Cardiac muscle cell (in vitro differentiated cells and primary cell): ENCODE results near the gene MFF. TPM values are rescaled to one million over a fixed set of nuclear protein-coding genes. Genes with fewer than 3 reads are reported as not detected.
A peak's percentile ranks its signal among the peaks of the same experiment; 100 is the strongest.
"Not testable (repeated sequence)": the region's sequence is repeated elsewhere in the genome, so short reads cannot be mapped to it uniquely, and the experiment has no call there.

Experiments
- DNase-seq, 2 donors: peaks; one replicate each; pipeline versions ENCODE4 v3.0.0 to v3.0.0-alpha.2; 2010 to 2017; ENCODE audit warnings: low read depth in 1 of 2, low spot score in 1 of 2
- H3K27ac ChIP-seq: fragments of 200-600 bp; sonication (generic); 2 replicates; pipeline ENCODE4 v1.5.1; 2016
- H3K27me3 ChIP-seq: fragments of 200-600 bp; sonication (generic); 2 replicates; pipeline ENCODE4 v1.6.0; 2016; ENCODE audit warnings: control low read depth
- H3K36me3 ChIP-seq: fragments of 200-600 bp; sonication (generic); 2 replicates; pipeline ENCODE4 v1.5.1; 2016; ENCODE audit warnings: control low read depth
- H3K4me1 ChIP-seq: fragments of 200-600 bp; sonication (generic); 2 replicates; pipeline ENCODE4 v1.8.1; 2017; ENCODE audit warnings: low read depth, mild to moderate bottlenecking, mixed run types
- H3K4me3 ChIP-seq: fragments of 200-600 bp; sonication (generic); 2 replicates; pipeline ENCODE4 v1.5.1; 2016; ENCODE audit warnings: mild to moderate bottlenecking
- H3K9me3 ChIP-seq: fragments of 200-600 bp; sonication (generic); 2 replicates; pipeline ENCODE4 v1.5.1; 2017; ENCODE audit warnings: low read depth, mild to moderate bottlenecking, control low read depth
- polyA plus RNA-seq: library from polyadenylated mRNA; unstranded; fragments of >200 nt; fragmentation: Nextera tagmentation; extraction: Ambion mirVana; gene quantifications from 2 replicates; pipeline ENCODE4 v1.2.1, GENCODE V29; 2016
- total RNA-seq: library from RNA; depleted of rRNA; stranded (reverse); fragments of >200 nt; gene quantifications from 2 replicates; pipeline ENCODE4 v1.2.3, GENCODE V29; 2016
- TF ChIP-seq, protein P1 (sequence below): IDR thresholded peaks from 2 replicates; pipeline ENCODE4 v1.5.1; 2012; ENCODE audit warnings: low read depth, mild to moderate bottlenecking, low read length

MFF gene
- total and polyA plus RNA-seq, 2 experiments from 2014 or later = 109 to 125 TPM

DNA sequence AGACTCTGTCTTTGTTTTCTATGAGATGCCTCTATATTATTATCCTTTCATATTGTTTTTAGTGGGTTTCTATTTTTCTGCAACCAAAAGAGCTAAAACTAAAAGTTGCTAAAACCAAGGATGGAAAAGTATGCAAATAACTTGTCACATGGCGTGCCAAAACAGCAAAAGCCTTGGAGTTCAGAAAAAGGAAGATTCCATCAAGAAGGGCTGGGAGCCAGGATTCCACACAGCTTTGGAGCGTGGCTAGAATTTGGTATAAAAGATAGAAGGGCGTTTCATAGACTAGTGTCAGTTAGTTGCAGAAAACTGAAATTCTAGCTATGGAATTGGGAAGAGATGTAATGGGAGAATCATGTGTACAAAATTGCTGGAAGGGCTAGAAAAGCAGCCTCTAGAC is 58.6 kb downstream of the MFF start:
- Histone ChIP-seq H3K27ac (no peak overlapping the region), H3K27me3 (no peaks in the 10 kb centered on the region), H3K4me3 (no peak overlapping the region), H3K36me3 (no peaks in the 10 kb centered on the region), H3K9me3 (no peaks in the 10 kb centered on the region), H3K4me1 (no peaks in the 10 kb centered on the region)
- TF ChIP-seq, protein P1, sequence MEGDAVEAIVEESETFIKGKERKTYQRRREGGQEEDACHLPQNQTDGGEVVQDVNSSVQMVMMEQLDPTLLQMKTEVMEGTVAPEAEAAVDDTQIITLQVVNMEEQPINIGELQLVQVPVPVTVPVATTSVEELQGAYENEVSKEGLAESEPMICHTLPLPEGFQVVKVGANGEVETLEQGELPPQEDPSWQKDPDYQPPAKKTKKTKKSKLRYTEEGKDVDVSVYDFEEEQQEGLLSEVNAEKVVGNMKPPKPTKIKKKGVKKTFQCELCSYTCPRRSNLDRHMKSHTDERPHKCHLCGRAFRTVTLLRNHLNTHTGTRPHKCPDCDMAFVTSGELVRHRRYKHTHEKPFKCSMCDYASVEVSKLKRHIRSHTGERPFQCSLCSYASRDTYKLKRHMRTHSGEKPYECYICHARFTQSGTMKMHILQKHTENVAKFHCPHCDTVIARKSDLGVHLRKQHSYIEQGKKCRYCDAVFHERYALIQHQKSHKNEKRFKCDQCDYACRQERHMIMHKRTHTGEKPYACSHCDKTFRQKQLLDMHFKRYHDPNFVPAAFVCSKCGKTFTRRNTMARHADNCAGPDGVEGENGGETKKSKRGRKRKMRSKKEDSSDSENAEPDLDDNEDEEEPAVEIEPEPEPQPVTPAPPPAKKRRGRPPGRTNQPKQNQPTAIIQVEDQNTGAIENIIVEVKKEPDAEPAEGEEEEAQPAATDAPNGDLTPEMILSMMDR = no peak
- no peak for DNase-seq

DNA sequence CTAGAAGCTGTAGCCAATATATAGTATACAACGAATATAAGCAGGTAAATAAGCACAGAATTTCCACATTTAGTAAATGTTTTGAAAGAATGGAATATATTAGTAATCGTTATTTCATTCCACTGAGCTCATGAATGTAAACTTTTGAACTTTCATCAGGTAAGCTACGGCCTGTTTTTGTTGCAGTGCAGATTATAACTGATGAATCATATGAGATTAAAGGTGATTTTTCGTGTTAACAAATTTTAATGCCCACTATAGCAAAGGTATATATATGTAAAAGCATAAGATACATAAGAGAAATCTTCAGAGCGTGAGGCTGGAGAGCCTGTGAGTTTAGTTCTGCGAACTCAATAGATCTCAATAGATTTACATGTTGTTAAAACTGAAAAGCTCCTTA is 61.6 kb downstream of the MFF start:
- DNase-seq = no peak
- no peak overlapping the region for H3K4me3 ChIP-seq
- TF ChIP-seq, protein P1 = no peak
- H3K9me3 ChIP-seq = no peaks in the 10 kb centered on the region
- H3K27ac ChIP-seq = no peak overlapping the region
- no peaks in the 10 kb centered on the region for H3K36me3 ChIP-seq
- no peaks in the 10 kb centered on the region for H3K4me1 ChIP-seq
- no peaks in the 10 kb centered on the region for H3K27me3 ChIP-seq

DNA sequence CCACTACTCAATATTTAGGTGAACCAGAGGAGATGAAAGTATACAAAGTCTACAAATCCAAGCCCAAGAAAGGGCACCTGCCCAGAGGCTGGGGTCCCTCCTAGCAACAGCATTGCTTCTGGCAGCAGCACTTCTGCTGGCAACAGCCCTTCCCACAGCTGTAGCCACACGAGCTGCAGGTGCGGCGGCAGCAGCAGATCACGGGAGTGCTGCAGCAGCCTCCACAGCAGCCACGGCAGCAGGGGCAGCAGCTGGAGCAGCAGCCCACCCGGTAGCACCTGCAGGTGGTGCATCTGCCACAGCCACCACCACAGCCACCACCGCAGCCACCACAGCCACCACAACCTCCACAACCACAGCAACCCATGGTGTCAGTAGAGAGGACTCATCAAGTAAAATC is 62.5 kb downstream of the MFF start, which contains the start of gene SCYGR1:
SCYGR1 (minus strand) TSS at position 367 of the 400 bp plus-strand sequence; CDS start at position 367, 0 bp downstream.
- H3K27ac ChIP-seq, H3K36me3 ChIP-seq, H3K4me1 ChIP-seq, H3K9me3 ChIP-seq, H3K27me3 ChIP-seq, H3K4me3 ChIP-seq, DNase-seq: not testable (repeated sequence)

DNA sequence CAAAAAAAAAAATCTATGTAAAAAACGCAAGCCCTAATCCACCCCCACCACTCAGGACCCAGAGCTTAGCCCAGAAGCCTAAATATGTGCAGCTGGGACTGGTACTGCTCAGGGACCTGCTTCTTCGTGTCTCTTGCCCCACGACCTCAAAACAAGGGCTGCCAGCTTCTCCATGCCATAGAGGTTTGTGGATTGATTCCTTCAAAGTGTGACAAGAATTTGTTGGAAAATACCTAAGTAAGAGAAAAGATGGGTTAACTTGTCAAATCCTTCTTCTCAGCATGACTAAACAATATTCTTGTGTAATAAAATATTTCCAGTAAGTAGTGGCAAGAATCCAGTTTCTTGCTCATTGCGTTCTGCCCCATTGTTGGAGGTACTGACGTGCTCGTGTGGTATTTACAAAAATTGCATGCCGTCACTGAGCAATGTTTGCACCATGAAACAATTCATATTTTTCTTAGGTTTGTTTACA is 63.5 kb downstream of the MFF start:
- Histone ChIP-seq H3K4me3 (no peak overlapping the region), H3K36me3 (no peaks in the 10 kb centered on the region), H3K9me3 (no peaks in the 10 kb centered on the region), H3K27ac (no peak overlapping the region), H3K4me1 (no peaks in the 10 kb centered on the region), H3K27me3 (no peaks in the 10 kb centered on the region)
- TF ChIP-seq, protein P1 = no peak
- DNase-seq = peak in 1 of 2 donors; percentile 97

DNA sequence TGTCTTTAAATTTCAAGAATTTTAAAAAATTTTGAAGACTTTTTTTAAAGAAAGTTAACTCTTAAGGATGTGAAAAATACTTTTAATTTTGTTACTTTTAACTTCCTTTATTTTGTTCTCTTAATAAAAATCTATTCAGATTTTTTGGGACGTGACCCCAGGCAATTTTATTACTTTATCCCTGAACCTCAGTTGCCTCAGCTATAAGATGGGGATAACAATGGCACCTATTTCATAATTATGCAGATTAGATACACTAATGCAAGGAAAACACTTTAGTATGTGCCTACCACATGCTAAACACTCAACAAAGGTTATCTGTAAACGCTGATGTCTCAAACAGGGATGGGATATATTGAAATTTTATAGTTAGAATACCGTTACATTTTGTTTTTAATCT is 64.2 kb downstream of the MFF start:
- no peak overlapping the region for H3K4me3 ChIP-seq
- H3K4me1 ChIP-seq = no peaks in the 10 kb centered on the region
- H3K36me3 ChIP-seq = no peaks in the 10 kb centered on the region
- H3K27ac ChIP-seq = no peak overlapping the region
- TF ChIP-seq, protein P1 = no peak
- H3K27me3 ChIP-seq = no peaks in the 10 kb centered on the region
- no peaks in the 10 kb centered on the region for H3K9me3 ChIP-seq
- no peak for DNase-seq

DNA sequence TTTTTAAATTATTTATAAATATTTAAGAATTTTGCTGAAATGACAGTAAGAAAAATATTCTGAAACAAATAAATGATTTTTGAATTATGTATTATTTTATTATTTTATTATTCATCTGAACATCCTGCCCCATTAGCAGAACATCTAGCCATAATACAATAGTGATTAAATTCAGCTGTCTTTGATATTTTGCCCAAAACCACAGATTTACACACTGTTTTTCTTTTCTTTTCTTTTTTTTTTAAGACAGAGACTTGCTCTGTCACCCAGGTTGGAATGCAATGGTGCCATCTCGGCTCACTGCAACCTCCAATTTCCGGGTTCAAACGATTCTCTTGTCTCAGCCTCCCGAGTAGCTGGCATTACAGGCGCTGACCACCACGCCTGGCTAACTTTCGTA is 64.6 kb downstream of the MFF start:
- Histone ChIP-seq H3K27ac (no peak overlapping the region), H3K9me3 (no peaks in the 10 kb centered on the region), H3K36me3 (no peaks in the 10 kb centered on the region), H3K4me1 (no peaks in the 10 kb centered on the region), H3K4me3 (no peak overlapping the region), H3K27me3 (no peaks in the 10 kb centered on the region)
- TF ChIP-seq, protein P1 = no peak
- DNase-seq = no peak
